ENCODE data around the gene MRRF. TPM values are rescaled to one million over a fixed set of nuclear protein-coding genes. Genes with fewer than 3 reads are reported as not detected.

MRRF gene
- total and polyA plus RNA-seq, 5 donors from 2014 or later = 13.9 to 24.9 (median 20.0) TPM

DNA sequence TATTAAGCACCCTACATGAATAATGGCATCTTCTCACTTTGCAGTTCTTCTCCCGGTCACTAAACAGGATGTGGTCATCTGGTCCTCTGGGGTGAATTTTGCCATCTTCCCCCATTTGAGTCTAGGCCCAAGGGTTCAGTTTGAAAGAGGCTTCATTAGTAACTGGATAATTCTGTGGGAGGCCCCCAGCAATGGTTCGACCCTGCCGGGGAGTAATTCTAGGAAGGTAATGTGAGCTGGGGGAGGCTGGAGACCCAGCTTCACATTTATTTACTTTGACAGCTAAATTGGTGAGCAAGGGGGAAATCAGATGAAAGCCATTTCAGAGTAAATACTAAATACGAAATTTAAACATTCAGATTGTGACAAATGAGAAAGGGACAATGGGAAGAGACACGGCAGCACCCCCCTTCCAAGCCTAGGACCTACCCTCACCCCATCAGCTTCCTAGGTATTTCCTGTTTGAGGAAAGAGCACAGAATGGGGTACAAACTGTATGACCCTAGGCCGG is 31.8 kb upstream of the MRRF start:
- H3K4me1 Mint-ChIP-seq = no peaks in the 10 kb centered on the region
- no peak overlapping the region for H3K4me3 Mint-ChIP-seq
- H3K27ac ChIP-seq (ENCODE audit: insufficient read depth, low read length, poor library complexity, severe bottlenecking) = no peak overlapping the region
- H3K9me3 ChIP-seq (ENCODE audit: control insufficient read depth in 2 of 2, low read length in 2 of 2) = no peaks in the 10 kb centered on the region
- H3K36me3 ChIP-seq (ENCODE audit: control insufficient read depth, insufficient read depth, low read length) = no peaks in the 10 kb centered on the region
- H3K4me1 ChIP-seq (ENCODE audit: control insufficient read depth, insufficient read depth, low read length, poor library complexity, severe bottlenecking) = peaks cover 3% of the 10 kb centered on the region
- H3K36me3 Mint-ChIP-seq = no peaks in the 10 kb centered on the region
- no peak overlapping the region for H3K4me3 ChIP-seq (ENCODE audit: low read depth, low read length)
- no peak for ATAC-seq (ENCODE audit: low read depth in 2 of 2)
- peaks cover 7% of the 10 kb centered on the region for H3K27me3 Mint-ChIP-seq
- no peaks in the 10 kb centered on the region for H3K9me3 Mint-ChIP-seq
- no peak overlapping the region for H3K27ac Mint-ChIP-seq
- H3K27me3 ChIP-seq (ENCODE audit: control insufficient read depth, insufficient read depth, low read length) = peaks cover 29% of the 10 kb centered on the region
- no peak for DNase-seq

DNA sequence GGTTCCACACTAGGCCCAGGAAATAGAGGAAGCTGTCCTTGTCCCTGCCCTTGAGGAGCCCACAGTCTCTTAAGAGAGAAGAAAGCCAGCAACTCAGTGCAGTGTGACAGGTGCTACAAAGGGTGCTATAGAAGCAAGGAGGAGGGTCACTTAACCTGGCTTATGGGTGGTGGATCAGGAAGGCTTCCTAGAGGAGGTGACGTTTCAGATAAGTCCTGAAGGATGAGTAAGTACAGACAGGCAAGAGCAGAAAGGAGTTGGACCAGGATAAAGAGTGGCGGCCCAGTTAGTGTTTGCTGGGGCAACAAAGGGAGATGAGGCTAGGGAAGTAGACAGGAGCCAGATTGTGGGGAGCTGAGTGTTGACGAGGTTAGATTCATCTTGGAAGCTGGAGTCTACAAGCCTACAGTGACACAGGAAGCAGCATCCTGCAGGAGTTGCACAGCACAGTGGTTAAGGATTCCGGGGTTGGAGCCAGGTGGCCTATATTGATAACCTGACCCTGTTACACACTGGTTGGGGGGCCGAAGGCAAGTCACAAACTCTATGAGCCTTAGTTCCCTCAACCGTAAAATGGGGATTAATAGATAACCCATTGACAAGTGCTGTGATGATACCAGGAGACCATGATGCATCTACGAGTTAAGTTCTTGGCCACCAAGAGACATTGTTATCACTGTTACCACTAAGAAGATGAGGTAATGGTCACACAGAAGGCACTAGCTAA is 30.5 kb upstream of the MRRF start:
- Mint-ChIP-seq H3K4me3 (no peak overlapping the region), H3K36me3 (peaks cover 4% of the 10 kb centered on the region), H3K27ac (peak overlapping the region in 1 of 3 donors; percentile 67), H3K4me1 (no peaks in the 10 kb centered on the region), H3K9me3 (no peaks in the 10 kb centered on the region), H3K27me3 (peaks cover 7% of the 10 kb centered on the region)
- peaks cover 27% of the 10 kb centered on the region for H3K27me3 ChIP-seq (ENCODE audit: control insufficient read depth, insufficient read depth, low read length)
- H3K4me1 ChIP-seq (ENCODE audit: control insufficient read depth, insufficient read depth, low read length, poor library complexity, severe bottlenecking) = no peaks in the 10 kb centered on the region
- peaks cover 2% of the 10 kb centered on the region for H3K36me3 ChIP-seq (ENCODE audit: control insufficient read depth, insufficient read depth, low read length)
- no peaks in the 10 kb centered on the region for H3K9me3 ChIP-seq (ENCODE audit: control insufficient read depth in 2 of 2, low read length in 2 of 2)
- no peak for ATAC-seq (ENCODE audit: low read depth in 2 of 2)
- no peak overlapping the region for H3K27ac ChIP-seq (ENCODE audit: insufficient read depth, low read length, poor library complexity, severe bottlenecking)
- H3K4me3 ChIP-seq (ENCODE audit: low read depth, low read length) = no peak overlapping the region
- DNase-seq = no peak

DNA sequence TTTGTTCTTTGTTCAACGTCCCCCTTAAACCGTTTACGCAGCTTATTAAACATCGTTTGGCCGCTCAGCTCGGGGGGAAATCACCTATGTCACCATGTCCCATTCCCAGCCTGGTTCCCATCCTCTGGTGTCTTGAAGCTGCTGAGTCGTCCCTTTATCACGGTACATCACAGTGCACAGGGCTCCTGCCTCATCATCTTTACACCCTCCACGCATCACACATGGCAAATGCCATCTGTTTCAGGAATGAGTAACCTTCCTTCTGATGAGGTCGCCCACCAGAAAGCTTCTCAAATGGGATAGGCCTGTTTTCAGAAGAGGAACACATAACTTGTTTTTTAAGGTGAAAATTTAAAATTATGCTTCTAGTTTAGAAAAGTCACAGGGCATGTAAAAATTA is 28.0 kb upstream of the MRRF start:
- DNase-seq = no peak
- no peak for ATAC-seq (ENCODE audit: low read depth in 2 of 2)
- Histone ChIP-seq H3K4me1 (ENCODE audit: control insufficient read depth, insufficient read depth, low read length, poor library complexity, severe bottlenecking) (no peaks in the 10 kb centered on the region), H3K4me3 (ENCODE audit: low read depth, low read length) (no peak overlapping the region), H3K27ac (ENCODE audit: insufficient read depth, low read length, poor library complexity, severe bottlenecking) (no peak overlapping the region), H3K36me3 (ENCODE audit: control insufficient read depth, insufficient read depth, low read length) (peaks cover 24% of the 10 kb centered on the region), H3K9me3 (ENCODE audit: control insufficient read depth in 2 of 2, low read length in 2 of 2) (no peaks in the 10 kb centered on the region), H3K27me3 (ENCODE audit: control insufficient read depth, insufficient read depth, low read length) (peaks cover 3% of the 10 kb centered on the region)
- Mint-ChIP-seq H3K4me1 (no peaks in the 10 kb centered on the region), H3K4me3 (no peak overlapping the region), H3K36me3 (peaks cover 15% of the 10 kb centered on the region), H3K9me3 (no peaks in the 10 kb centered on the region), H3K27me3 (peaks cover 7% of the 10 kb centered on the region), H3K27ac (no peak overlapping the region)

DNA sequence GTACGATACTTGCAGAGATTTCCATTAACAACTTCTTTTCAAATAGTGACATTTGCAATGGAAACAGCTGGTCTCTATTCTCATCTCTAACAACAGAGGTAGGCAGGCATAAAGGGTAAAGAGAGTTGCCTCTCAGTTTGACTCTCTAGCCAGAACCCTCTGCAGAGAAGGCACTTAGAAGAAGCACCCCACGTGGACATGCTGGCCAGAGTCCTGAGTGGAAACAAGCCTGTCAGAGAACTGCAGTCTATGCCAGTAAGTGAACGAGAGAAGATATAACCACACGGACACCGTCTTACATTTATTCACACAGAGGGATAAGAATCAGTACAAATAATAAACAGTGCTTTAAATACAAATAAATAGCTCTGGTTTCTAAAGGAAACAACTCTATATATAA is 25.0 kb upstream of the MRRF start:
- ATAC-seq (ENCODE audit: low read depth in 2 of 2) = no peak
- Histone ChIP-seq H3K4me3 (ENCODE audit: low read depth, low read length) (no peak overlapping the region), H3K9me3 (ENCODE audit: control insufficient read depth in 2 of 2, low read length in 2 of 2) (no peaks in the 10 kb centered on the region), H3K36me3 (ENCODE audit: control insufficient read depth, insufficient read depth, low read length) (peaks cover 54% of the 10 kb centered on the region), H3K27me3 (ENCODE audit: control insufficient read depth, insufficient read depth, low read length) (no peaks in the 10 kb centered on the region), H3K4me1 (ENCODE audit: control insufficient read depth, insufficient read depth, low read length, poor library complexity, severe bottlenecking) (no peaks in the 10 kb centered on the region), H3K27ac (ENCODE audit: insufficient read depth, low read length, poor library complexity, severe bottlenecking) (no peak overlapping the region)
- Mint-ChIP-seq H3K27me3 (no peaks in the 10 kb centered on the region), H3K36me3 (peaks cover 29% of the 10 kb centered on the region), H3K27ac (no peak overlapping the region), H3K4me3 (no peak overlapping the region), H3K9me3 (no peaks in the 10 kb centered on the region), H3K4me1 (no peaks in the 10 kb centered on the region)
- no peak for DNase-seq

DNA sequence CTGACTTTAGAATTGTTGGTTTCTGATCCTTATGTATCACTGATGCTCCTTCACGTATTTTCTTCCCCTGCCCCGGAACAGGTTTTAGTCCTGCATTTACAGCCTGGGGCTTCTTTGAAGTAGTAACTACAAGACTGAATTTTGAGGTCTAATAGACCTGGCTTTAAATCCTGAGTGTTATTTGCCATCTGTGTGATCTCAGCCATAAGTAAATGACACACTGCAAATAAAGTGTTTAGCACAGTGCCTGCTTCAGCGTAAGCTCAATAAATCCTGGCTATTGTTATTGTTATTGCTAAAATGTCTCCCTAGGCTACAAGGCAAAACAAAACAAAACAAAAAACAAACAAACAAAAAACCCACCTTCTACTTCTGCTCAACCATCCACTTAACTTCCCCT is 20.3 kb upstream of the MRRF start:
- H3K27ac ChIP-seq (ENCODE audit: insufficient read depth, low read length, poor library complexity, severe bottlenecking) = no peak overlapping the region
- H3K27me3 Mint-ChIP-seq = no peaks in the 10 kb centered on the region
- H3K4me1 Mint-ChIP-seq = peaks cover 0 to 3% (median 0%) of the 10 kb centered on the region in 4 donors
- no peak for DNase-seq
- H3K9me3 Mint-ChIP-seq = peaks cover 0 to 2% (median 0%) of the 10 kb centered on the region in 7 donors
- H3K4me3 Mint-ChIP-seq = no peak overlapping the region
- H3K9me3 ChIP-seq (ENCODE audit: control insufficient read depth in 2 of 2, low read length in 2 of 2) = no peaks in the 10 kb centered on the region
- no peaks in the 10 kb centered on the region for H3K27me3 ChIP-seq (ENCODE audit: control insufficient read depth, insufficient read depth, low read length)
- no peak for ATAC-seq (ENCODE audit: low read depth in 2 of 2)
- no peaks in the 10 kb centered on the region for H3K4me1 ChIP-seq (ENCODE audit: control insufficient read depth, insufficient read depth, low read length, poor library complexity, severe bottlenecking)
- H3K4me3 ChIP-seq (ENCODE audit: low read depth, low read length) = no peak overlapping the region
- peaks cover 46% of the 10 kb centered on the region for H3K36me3 Mint-ChIP-seq
- peaks cover 95% of the 10 kb centered on the region for H3K36me3 ChIP-seq (ENCODE audit: control insufficient read depth, insufficient read depth, low read length)
- H3K27ac Mint-ChIP-seq = peak overlapping the region in 1 of 3 donors; percentile 18

DNA sequence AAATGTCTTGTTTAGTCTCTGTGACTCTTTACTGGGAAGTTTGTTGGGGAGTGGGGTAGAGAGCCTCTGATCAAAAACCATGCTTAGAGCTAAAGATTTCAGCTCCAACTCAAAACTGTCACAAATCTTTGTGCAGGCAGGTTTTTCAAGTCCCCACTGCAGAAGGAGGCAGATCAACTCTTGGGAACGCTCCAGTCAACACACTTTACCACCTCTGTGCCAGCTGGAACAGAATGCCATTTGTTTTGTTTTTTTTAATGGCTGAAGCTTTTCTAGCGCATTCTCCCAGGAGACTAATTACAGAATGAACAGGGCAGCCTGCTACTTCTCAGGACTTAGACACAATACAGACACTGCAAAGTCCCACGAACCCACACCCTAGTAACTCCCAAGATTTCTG is 18.0 kb upstream of the MRRF start:
- H3K36me3 ChIP-seq (ENCODE audit: control insufficient read depth, insufficient read depth, low read length) = peaks cover 89% of the 10 kb centered on the region
- H3K36me3 Mint-ChIP-seq = peaks cover 50% of the 10 kb centered on the region

DNA sequence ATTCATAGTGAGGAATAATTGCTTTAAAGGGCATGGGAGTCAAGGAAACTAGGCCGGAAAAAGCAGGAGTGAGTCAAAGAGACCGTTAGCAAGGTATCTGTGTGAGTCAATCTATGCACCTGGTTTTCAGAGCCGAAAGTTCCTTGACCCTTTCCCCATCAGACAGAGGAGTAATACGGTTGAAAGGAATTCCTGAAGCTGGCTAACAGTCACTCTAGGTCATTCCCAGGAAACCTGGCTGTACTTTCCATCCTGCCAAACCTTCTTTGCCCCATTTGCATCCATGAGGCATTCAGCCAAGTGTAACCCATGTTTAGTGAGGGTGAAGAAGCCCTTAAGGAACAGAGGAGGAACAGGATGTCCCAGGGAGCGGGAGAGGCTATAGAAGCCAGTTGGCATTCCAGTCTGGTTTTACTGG is 16.2 kb upstream of the MRRF start:
- Mint-ChIP-seq H3K36me3 (peaks cover 56% of the 10 kb centered on the region), H3K4me1 (peaks cover 5 to 19% (median 14%) of the 10 kb centered on the region in 4 donors), H3K27ac (no peak overlapping the region), H3K27me3 (no peaks in the 10 kb centered on the region), H3K4me3 (no peak overlapping the region), H3K9me3 (peaks cover 0 to 2% (median 0%) of the 10 kb centered on the region in 7 donors)
- no peaks in the 10 kb centered on the region for H3K27me3 ChIP-seq (ENCODE audit: control insufficient read depth, insufficient read depth, low read length)
- H3K27ac ChIP-seq (ENCODE audit: insufficient read depth, low read length, poor library complexity, severe bottlenecking) = no peak overlapping the region
- peaks cover 89% of the 10 kb centered on the region for H3K36me3 ChIP-seq (ENCODE audit: control insufficient read depth, insufficient read depth, low read length)
- H3K4me1 ChIP-seq (ENCODE audit: control insufficient read depth, insufficient read depth, low read length, poor library complexity, severe bottlenecking) = no peaks in the 10 kb centered on the region
- no peak for ATAC-seq (ENCODE audit: low read depth in 2 of 2)
- DNase-seq = no peak
- no peaks in the 10 kb centered on the region for H3K9me3 ChIP-seq (ENCODE audit: control insufficient read depth in 2 of 2, low read length in 2 of 2)
- no peak overlapping the region for H3K4me3 ChIP-seq (ENCODE audit: low read depth, low read length)

More for the DNA sequence above, 18.0 kb upstream of the MRRF start:
- no peaks in the 10 kb centered on the region for H3K27me3 ChIP-seq (ENCODE audit: control insufficient read depth, insufficient read depth, low read length)
- DNase-seq (no peak), ATAC-seq (ENCODE audit: low read depth in 2 of 2) (no peak)
- H3K27me3 Mint-ChIP-seq = no peaks in the 10 kb centered on the region
- no peaks in the 10 kb centered on the region for H3K9me3 ChIP-seq (ENCODE audit: control insufficient read depth in 2 of 2, low read length in 2 of 2)
- no peak overlapping the region for H3K4me3 ChIP-seq (ENCODE audit: low read depth, low read length)
- no peaks in the 10 kb centered on the region for H3K4me1 ChIP-seq (ENCODE audit: control insufficient read depth, insufficient read depth, low read length, poor library complexity, severe bottlenecking)
- no peak overlapping the region for H3K27ac Mint-ChIP-seq
- H3K4me3 Mint-ChIP-seq = no peak overlapping the region
- peaks cover 0 to 2% (median 0%) of the 10 kb centered on the region in 7 donors for H3K9me3 Mint-ChIP-seq
- no peak overlapping the region for H3K27ac ChIP-seq (ENCODE audit: insufficient read depth, low read length, poor library complexity, severe bottlenecking)
- peaks cover 5 to 9% (median 6%) of the 10 kb centered on the region in 4 donors for H3K4me1 Mint-ChIP-seq

DNA sequence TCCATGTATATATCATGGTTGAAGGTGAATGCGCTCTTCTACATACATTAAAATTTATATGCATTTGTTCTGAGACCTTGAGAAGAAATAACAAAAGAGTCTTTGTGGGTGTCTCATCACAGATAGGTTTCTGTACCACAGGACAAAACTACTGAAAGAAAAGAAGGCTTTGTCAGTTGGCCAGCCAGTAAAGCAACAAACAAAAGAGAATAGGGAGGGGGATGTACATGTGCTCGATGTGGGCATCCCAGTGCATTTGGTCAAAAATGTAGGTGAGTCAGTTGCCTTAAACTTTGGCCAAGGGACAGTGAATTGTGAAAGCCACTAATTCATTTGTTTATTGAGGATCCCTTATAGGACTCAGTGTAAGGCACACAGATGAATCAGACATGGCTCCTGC is 13.3 kb upstream of the MRRF start:
- no peak for DNase-seq
- Mint-ChIP-seq H3K27me3 (no peaks in the 10 kb centered on the region), H3K36me3 (peaks cover 42% of the 10 kb centered on the region), H3K4me3 (no peak overlapping the region), H3K27ac (no peak overlapping the region), H3K4me1 (peaks cover 19 to 39% (median 23%) of the 10 kb centered on the region in 4 donors), H3K9me3 (no peaks in the 10 kb centered on the region)
- Histone ChIP-seq H3K4me3 (ENCODE audit: low read depth, low read length) (no peak overlapping the region), H3K9me3 (ENCODE audit: control insufficient read depth in 2 of 2, low read length in 2 of 2) (no peaks in the 10 kb centered on the region), H3K36me3 (ENCODE audit: control insufficient read depth, insufficient read depth, low read length) (peaks cover 74% of the 10 kb centered on the region), H3K27ac (ENCODE audit: insufficient read depth, low read length, poor library complexity, severe bottlenecking) (no peak overlapping the region), H3K27me3 (ENCODE audit: control insufficient read depth, insufficient read depth, low read length) (no peaks in the 10 kb centered on the region), H3K4me1 (ENCODE audit: control insufficient read depth, insufficient read depth, low read length, poor library complexity, severe bottlenecking) (no peaks in the 10 kb centered on the region)
- no peak for ATAC-seq (ENCODE audit: low read depth in 2 of 2)

All from CD4-positive, CD25-positive, alpha-beta regulatory T cell (primary cell).